K562 (cell line): ENCODE measurements around the gene PLA1A. TPM values are rescaled to one million over a fixed set of nuclear protein-coding genes. Genes with fewer than 3 reads are reported as not detected.

ENCODE experiments used
- ATAC-seq: fragments of 200-7000 bp; cut with Tn5 transposase; 3 replicates; pipeline ENCODE4 v1.9.1; 2020; ENCODE audit warnings: moderate library complexity
- BruUV-seq: library from RNA; stranded (reverse); fragments of 400-500 nt; replicated peaks from 2 replicates; lab custom pipeline; 2021; lab: Mats Ljungman, UMichigan
- CTCF ChIA-PET: fragments of 300-600 bp; formaldehyde crosslinking; extraction: SDS; loops from one replicate; lab custom pipeline; 2021; ENCODE audit warnings: low intra/inter-chr PET ratio; lab: Yijun Ruan, JAX
- POLR2A ChIA-PET: fragments of 300-600, 350-650 bp; sonication (Branson Sonifier 250); formaldehyde crosslinking; extraction: SDS; loops from one replicate; lab custom pipeline; 2021; ENCODE audit warnings: antibody characterized with exemption, inconsistent platforms; lab: Yijun Ruan, JAX
- DNase-seq, 4 experiments: peaks; one replicate each; pipeline versions ENCODE4 v3.0.0 to v3.0.0-alpha.2; 2011 to 2018; ENCODE audit warnings: low spot score in 3 of 4, mixed read lengths in 3 of 4; ENCODE audit errors: extremely low read depth in 1 of 4
- FAIRE-seq: peaks from 2 replicates; lab custom pipeline; 2011; peaks lifted over from hg19 to GRCh38; lab: Jason Lieb, UNC
- H2AFZ ChIP-seq: 2 replicates; pipeline ENCODE4 v1.6.0; 2011; ENCODE audit warnings: low read depth, low read length, control low read depth, inconsistent platforms
- H3K27ac ChIP-seq: fragments of 200-600 bp; 3 replicates; pipeline ENCODE4 v1.8.0; 2011; ENCODE audit warnings: low read depth, mild to moderate bottlenecking, control low read depth, inconsistent platforms, low read length, moderate library complexity, mixed read lengths; ENCODE audit errors: extremely low read depth
- H3K27me3 ChIP-seq, 2 experiments: fragments of 300-600 bp in 1 of 2; 2 replicates in 1 of 2; 3 replicates in 1 of 2; pipeline versions ENCODE4 v1.6.0 to v1.8.0; 2011; ENCODE audit warnings: inconsistent platforms in 2 of 2, low read length in 2 of 2, mild to moderate bottlenecking in 1 of 2, mixed read lengths in 1 of 2, moderate library complexity in 1 of 2; ENCODE audit not compliant: control insufficient read depth in 2 of 2, insufficient read depth in 2 of 2
- H3K36me3 ChIP-seq: fragments of 300-600 bp; 3 replicates; pipeline ENCODE4 v1.8.0; 2011; ENCODE audit warnings: mild to moderate bottlenecking, low read length, inconsistent platforms; ENCODE audit not compliant: control insufficient read depth, insufficient read depth
- H3K4me1 ChIP-seq, 2 experiments: fragments of 200-600 bp in 1 of 2; replicated peaks in 1 of 2; 2 replicates in 1 of 2; 3 replicates in 1 of 2; pipeline versions ENCODE4 v1.5.1 to v1.8.0; 2011; ENCODE audit warnings: inconsistent platforms in 2 of 2, low read length in 2 of 2, mild to moderate bottlenecking in 1 of 2, mixed read lengths in 1 of 2, moderate library complexity in 1 of 2; ENCODE audit not compliant: control insufficient read depth in 2 of 2, insufficient read depth in 2 of 2
- H3K4me2 ChIP-seq: 2 replicates; pipeline ENCODE4 v1.6.1; 2011; ENCODE audit warnings: low read length, control low read depth, inconsistent platforms, mixed read lengths; ENCODE audit not compliant: insufficient read depth
- H3K4me3 ChIP-seq: fragments of 200-600 bp; sonication (generic), shearing (Covaris generic); 2 replicates; pipeline ENCODE4 v1.5.1; 2016; ENCODE audit warnings: control low read depth, inconsistent platforms
- H3K79me2 ChIP-seq: fragments of 200-600 bp; 3 replicates; pipeline ENCODE4 v1.8.0; 2011; ENCODE audit warnings: low read length, inconsistent platforms; ENCODE audit not compliant: control insufficient read depth, insufficient read depth
- H3K9ac ChIP-seq, 2 experiments: 2 replicates each; pipeline versions ENCODE4 v1.6.0 to v1.6.1; 2011; ENCODE audit warnings: low read depth in 2 of 2, low read length in 2 of 2, control low read depth in 1 of 2, inconsistent platforms in 1 of 2, mild to moderate bottlenecking in 1 of 2, mixed read lengths in 1 of 2; ENCODE audit not compliant: insufficient read depth in 1 of 2
- H3K9me1 ChIP-seq: one replicate; pipeline ENCODE4 v1.6.0; 2011; ENCODE audit warnings: inconsistent platforms, mild to moderate bottlenecking, low read length, moderate library complexity; ENCODE audit not compliant: control insufficient read depth, insufficient read depth
- H3K9me3 ChIP-seq: replicated peaks from 2 replicates; pipeline ENCODE4 v1.5.1; 2011; ENCODE audit warnings: low read depth, low read length, inconsistent platforms; ENCODE audit not compliant: control insufficient read depth, insufficient read depth
- H4K20me1 ChIP-seq: replicated peaks from 2 replicates; pipeline ENCODE4 v1.6.1; 2011; ENCODE audit warnings: low read length, inconsistent platforms, mixed read lengths; ENCODE audit not compliant: control insufficient read depth, insufficient read depth
- ARID1B ChIP-seq: fragments of 450-650 bp; IDR thresholded peaks from 2 replicates; pipeline ENCODE4 v1.6.1; 2016; ENCODE audit warnings: antibody characterized with exemption, mild to moderate bottlenecking, inconsistent platforms
- CHD4 ChIP-seq: fragments of 200-600 bp; sonication (generic); IDR thresholded peaks from 3 replicates; pipeline ENCODE4 v1.6.1; 2012; ENCODE audit warnings: low read depth, mild to moderate bottlenecking, mixed read lengths, low read length, inconsistent platforms; ENCODE audit not compliant: insufficient read depth, insufficient replicate concordance, poor library complexity, severe bottlenecking
- MTA3 ChIP-seq: fragments of 450-650 bp; formaldehyde crosslinking; IDR thresholded peaks from 2 replicates; pipeline ENCODE4 v1.6.1; 2017; ENCODE audit warnings: mild to moderate bottlenecking, borderline replicate concordance
- PHB2 ChIP-seq: fragments of 450-650 bp; IDR thresholded peaks from 2 replicates; pipeline ENCODE4 v1.6.1; 2017; ENCODE audit warnings: low read depth
- ZBTB8A ChIP-seq: fragments of 450-650 bp; IDR thresholded peaks from 2 replicates; pipeline ENCODE4 v1.6.1; 2018; ENCODE audit warnings: mild to moderate bottlenecking, moderate library complexity; ENCODE audit not compliant: partially characterized antibody
- WGBS: fragments of 100-300 bp; shearing (Covaris generic); methylation state at CpG from one replicate; pipeline ENCODE4 v1.1.6; 2016; ENCODE audit warnings: low coverage, mixed read lengths; ENCODE audit not compliant: insufficient coverage; ENCODE audit errors: missing lambda C conversion rate; 5-methylcytosine and 5-hydroxymethylcytosine counted together
- in situ Hi-C: fragments of 300-500 bp; cut with MboI; formaldehyde crosslinking; loops from 4 replicates; pipeline ENCODE4 v1.15.0; 2018; ENCODE audit warnings: inconsistent platforms, mixed read lengths
- intact Hi-C: fragments of 100-400 bp; cut with micrococcal nuclease; formaldehyde crosslinking; loops from 2 replicates; pipeline ENCODE4 v1.14.2; 2022
- polyA plus RNA-seq, 8 experiments: library from polyadenylated mRNA; depleted of rRNA in 4 of 8; stranded (reverse) in 5 of 8; unstranded in 3 of 8; fragments of >200 nt; fragmentation: Nextera tagmentation in 2 of 8; fragmentation: Illumina TruSeq in 1 of 8; extraction: Ambion mirVana in 2 of 8; extraction: Trizol in 1 of 8; gene quantifications; 2 replicates each; pipeline versions ENCODE4 v1.2.1 to v1.2.3, GENCODE V29; 2011 to 2014; ENCODE audit warnings: inconsistent platforms in 1 of 8, missing spikeins in 1 of 8
- total RNA-seq, 7 experiments: library from RNA; depleted of rRNA in 6 of 7; stranded (reverse); fragments of >200 nt in 6 of 7; fragmentation: Illumina TruSeq in 2 of 7; extraction: Trizol in 2 of 7; gene quantifications; 2 replicates each; pipeline versions ENCODE4 v1.2.1 to v1.2.3, GENCODE V29; 2011 to 2021; ENCODE audit warnings: low replicate concordance in 1 of 7
- TF ChIP-seq, protein P1 (sequence below): sonication (generic); formaldehyde crosslinking; IDR thresholded peaks from 2 replicates; pipeline ENCODE4 v1.8.0; 2022; ENCODE audit warnings: mild to moderate bottlenecking, missing genetic modification reagents
- TF ChIP-seq, protein P2 (sequence below), 2 experiments: fragments of 450-650 bp; formaldehyde crosslinking in 1 of 2; IDR thresholded peaks; 2 replicates each; pipeline versions ENCODE4 v1.4.0 to v1.6.1; 2014 to 2020; ENCODE audit warnings: mild to moderate bottlenecking in 2 of 2, borderline replicate concordance in 1 of 2, low read depth in 1 of 2
- TF ChIP-seq, protein P3 (sequence below), 2 experiments: fragments of 450-650 bp in 1 of 2; IDR thresholded peaks; 2 replicates each; pipeline ENCODE4 v1.6.1; 2011 to 2017; ENCODE audit warnings: low read depth in 2 of 2, antibody characterized with exemption in 1 of 2, borderline replicate concordance in 1 of 2, low read length in 1 of 2, mild to moderate bottlenecking in 1 of 2, mixed read lengths in 1 of 2; ENCODE audit not compliant: control insufficient read depth in 1 of 2

The PLA1A gene
- total and polyA plus RNA-seq, 9 of the 15 experiments (the other 6 are each of a cell fraction or from before 2014, with no cell fraction given): not detected

DNA sequence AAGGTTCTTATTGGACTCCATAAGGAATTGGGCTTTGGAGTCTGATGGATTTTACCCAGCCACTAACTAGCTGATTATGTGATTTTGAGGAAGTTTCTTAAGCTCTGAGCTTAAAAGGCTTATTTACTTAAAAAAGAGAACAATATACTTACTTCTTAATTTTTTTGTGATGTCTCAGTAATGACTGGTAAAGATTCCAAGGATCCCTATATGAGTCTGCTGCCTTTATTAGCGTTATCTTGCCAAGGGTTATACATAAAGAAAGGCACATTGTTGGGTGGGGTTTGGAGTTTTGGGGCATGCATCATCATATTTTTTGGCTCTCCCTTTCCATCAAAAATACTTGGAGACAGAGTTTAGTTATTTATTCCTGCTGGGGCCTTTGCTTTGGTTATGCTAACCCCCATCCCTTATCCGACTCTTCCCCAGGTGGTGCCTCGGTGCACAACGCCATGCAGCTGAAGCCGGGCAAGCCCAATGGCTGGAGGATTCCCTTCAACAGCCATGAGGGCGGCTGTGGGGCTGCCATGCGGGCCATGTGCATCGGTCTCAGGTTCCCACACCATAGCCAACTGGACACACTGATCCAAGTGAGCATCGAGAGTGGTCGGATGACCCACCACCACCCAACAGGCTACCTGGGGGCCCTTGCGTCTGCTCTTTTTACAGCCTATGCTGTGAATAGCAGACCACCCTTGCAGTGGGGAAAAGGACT is 11.7 kb upstream of the PLA1A start:
- no peak overlapping the region for H3K4me3 ChIP-seq
- no TSS peak for BruUV-seq
- no peak overlapping the region for H3K27ac ChIP-seq
- no peak overlapping the region for H3K9ac ChIP-seq
- H3K4me1 ChIP-seq: no peaks in the 10 kb centered on the region; a peak in 1 of 5 replicates
- H3K9me1 ChIP-seq: no peaks in the 10 kb centered on the region
- 39% methylated on average over 6 of the region's 11 CpGs for WGBS
- ATAC-seq (no peak), DNase-seq (no peak), FAIRE-seq (no peak)
- intact Hi-C loops (no loop called here), in situ Hi-C loops (no loop called here)
- H3K79me2 ChIP-seq: no peaks in the 10 kb centered on the region
- H3K27me3 ChIP-seq: no peaks in the 10 kb centered on the region; a peak in 1 of 5 replicates
- no peak overlapping the region for H2AFZ ChIP-seq
- H3K4me2 ChIP-seq: no peak overlapping the region
- CTCF ChIA-PET: no interaction called here
- POLR2A ChIA-PET: interaction anchor here (0.6 kb wide), 2 partner anchors 32 to 88 kb away, joined by 3 read pairs; no protein-coding TSS in a partner anchor
- no peaks in the 10 kb centered on the region for H3K36me3 ChIP-seq
- H4K20me1 ChIP-seq: no peaks in the 10 kb centered on the region
- 0 out of 2 replicates have a peak, but pooled peaks cover 2% of the 10 kb centered on the region for H3K9me3 ChIP-seq
- TF ChIP-seq PHB2 (no peak), MTA3 (no peak), ZBTB8A (no peak), CHD4 (no peak), ARID1B (no peak)
- TF ChIP-seq, protein P1, sequence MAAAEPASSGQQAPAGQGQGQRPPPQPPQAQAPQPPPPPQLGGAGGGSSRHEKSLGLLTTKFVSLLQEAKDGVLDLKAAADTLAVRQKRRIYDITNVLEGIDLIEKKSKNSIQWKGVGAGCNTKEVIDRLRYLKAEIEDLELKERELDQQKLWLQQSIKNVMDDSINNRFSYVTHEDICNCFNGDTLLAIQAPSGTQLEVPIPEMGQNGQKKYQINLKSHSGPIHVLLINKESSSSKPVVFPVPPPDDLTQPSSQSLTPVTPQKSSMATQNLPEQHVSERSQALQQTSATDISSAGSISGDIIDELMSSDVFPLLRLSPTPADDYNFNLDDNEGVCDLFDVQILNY (CRISPR knock-in tag): no peak
- TF ChIP-seq, protein P2, sequence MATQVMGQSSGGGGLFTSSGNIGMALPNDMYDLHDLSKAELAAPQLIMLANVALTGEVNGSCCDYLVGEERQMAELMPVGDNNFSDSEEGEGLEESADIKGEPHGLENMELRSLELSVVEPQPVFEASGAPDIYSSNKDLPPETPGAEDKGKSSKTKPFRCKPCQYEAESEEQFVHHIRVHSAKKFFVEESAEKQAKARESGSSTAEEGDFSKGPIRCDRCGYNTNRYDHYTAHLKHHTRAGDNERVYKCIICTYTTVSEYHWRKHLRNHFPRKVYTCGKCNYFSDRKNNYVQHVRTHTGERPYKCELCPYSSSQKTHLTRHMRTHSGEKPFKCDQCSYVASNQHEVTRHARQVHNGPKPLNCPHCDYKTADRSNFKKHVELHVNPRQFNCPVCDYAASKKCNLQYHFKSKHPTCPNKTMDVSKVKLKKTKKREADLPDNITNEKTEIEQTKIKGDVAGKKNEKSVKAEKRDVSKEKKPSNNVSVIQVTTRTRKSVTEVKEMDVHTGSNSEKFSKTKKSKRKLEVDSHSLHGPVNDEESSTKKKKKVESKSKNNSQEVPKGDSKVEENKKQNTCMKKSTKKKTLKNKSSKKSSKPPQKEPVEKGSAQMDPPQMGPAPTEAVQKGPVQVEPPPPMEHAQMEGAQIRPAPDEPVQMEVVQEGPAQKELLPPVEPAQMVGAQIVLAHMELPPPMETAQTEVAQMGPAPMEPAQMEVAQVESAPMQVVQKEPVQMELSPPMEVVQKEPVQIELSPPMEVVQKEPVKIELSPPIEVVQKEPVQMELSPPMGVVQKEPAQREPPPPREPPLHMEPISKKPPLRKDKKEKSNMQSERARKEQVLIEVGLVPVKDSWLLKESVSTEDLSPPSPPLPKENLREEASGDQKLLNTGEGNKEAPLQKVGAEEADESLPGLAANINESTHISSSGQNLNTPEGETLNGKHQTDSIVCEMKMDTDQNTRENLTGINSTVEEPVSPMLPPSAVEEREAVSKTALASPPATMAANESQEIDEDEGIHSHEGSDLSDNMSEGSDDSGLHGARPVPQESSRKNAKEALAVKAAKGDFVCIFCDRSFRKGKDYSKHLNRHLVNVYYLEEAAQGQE (IDR thresholded peaks at IDR 0.05; ENCODE audit: borderline replicate concordance): no peak
- TF ChIP-seq, protein P2 (CRISPR knock-in tag; IDR thresholded peaks at IDR 0.05; ENCODE audit: low read depth): no peak
- TF ChIP-seq, protein P3, sequence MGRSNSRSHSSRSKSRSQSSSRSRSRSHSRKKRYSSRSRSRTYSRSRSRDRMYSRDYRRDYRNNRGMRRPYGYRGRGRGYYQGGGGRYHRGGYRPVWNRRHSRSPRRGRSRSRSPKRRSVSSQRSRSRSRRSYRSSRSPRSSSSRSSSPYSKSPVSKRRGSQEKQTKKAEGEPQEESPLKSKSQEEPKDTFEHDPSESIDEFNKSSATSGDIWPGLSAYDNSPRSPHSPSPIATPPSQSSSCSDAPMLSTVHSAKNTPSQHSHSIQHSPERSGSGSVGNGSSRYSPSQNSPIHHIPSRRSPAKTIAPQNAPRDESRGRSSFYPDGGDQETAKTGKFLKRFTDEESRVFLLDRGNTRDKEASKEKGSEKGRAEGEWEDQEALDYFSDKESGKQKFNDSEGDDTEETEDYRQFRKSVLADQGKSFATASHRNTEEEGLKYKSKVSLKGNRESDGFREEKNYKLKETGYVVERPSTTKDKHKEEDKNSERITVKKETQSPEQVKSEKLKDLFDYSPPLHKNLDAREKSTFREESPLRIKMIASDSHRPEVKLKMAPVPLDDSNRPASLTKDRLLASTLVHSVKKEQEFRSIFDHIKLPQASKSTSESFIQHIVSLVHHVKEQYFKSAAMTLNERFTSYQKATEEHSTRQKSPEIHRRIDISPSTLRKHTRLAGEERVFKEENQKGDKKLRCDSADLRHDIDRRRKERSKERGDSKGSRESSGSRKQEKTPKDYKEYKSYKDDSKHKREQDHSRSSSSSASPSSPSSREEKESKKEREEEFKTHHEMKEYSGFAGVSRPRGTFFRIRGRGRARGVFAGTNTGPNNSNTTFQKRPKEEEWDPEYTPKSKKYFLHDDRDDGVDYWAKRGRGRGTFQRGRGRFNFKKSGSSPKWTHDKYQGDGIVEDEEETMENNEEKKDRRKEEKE (IDR thresholded peaks at IDR 0.05; ENCODE audit: borderline replicate concordance in 1 of 2, control insufficient read depth in 1 of 2, low read depth in 2 of 2, low read length in 1 of 2): no peak
